Stimulated activated CD4-positive, alpha-beta T cell treated with anti-CD3 and anti-CD28 coated beads, Interleukin-4, amount 100 ng/mL, for 4 hours (primary cell): Measurements from ENCODE around the gene ANKRD28.
"Not testable (repeated sequence)": the region's sequence is repeated elsewhere in the genome, so short reads cannot be mapped to it uniquely, and the experiment has no call there.

Source experiments
- DNase-seq, 2 experiments: peaks; one replicate each; pipeline ENCODE4 v3.0.0-alpha.2; 2020

The ANKRD28 gene

DNA sequence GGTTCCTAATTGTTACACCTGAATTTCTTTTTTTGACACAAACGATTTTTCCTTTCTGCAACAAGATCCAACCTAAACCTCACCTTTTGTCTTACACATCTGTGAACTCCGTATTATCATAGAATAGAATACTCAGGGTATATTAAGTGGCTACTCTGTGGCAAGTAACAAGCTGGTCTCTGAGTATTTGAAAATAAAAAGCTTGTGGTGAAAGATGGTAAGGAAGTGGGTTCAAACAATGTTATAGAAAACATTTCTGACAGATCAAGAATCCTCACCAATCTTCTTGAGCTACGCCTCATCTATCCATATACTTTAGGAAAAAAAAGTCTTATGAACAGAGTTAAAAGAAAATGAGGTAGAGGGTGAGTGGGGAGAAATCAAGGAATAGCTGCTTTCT lies 3.5 kb upstream of the ANKRD28 start:
- DNase-seq = no peak

DNA sequence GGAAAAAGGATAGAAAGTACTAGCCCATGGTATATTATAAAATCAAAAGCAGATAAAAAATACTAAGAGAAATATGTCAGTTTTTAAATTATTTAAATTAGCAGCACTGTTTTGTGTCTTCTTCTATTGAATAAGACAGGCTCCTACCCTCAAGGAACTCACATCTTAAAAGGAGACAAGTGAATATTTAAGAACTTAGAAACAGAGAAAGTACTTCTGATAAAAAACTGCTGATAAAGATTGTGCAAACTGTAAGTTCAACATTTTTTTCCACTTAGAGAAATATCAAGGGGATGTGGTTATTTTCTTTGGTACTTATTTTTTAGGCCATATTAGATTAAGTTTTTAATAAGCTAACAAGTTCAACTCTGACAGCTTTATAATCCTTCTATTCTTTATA lies 3.0 kb upstream of the ANKRD28 start:
- no peak for DNase-seq

GRCh38 chr3:15800327-15800726 lies 2.5 kb upstream of the ANKRD28 start:
- DNase-seq = no peak

DNA sequence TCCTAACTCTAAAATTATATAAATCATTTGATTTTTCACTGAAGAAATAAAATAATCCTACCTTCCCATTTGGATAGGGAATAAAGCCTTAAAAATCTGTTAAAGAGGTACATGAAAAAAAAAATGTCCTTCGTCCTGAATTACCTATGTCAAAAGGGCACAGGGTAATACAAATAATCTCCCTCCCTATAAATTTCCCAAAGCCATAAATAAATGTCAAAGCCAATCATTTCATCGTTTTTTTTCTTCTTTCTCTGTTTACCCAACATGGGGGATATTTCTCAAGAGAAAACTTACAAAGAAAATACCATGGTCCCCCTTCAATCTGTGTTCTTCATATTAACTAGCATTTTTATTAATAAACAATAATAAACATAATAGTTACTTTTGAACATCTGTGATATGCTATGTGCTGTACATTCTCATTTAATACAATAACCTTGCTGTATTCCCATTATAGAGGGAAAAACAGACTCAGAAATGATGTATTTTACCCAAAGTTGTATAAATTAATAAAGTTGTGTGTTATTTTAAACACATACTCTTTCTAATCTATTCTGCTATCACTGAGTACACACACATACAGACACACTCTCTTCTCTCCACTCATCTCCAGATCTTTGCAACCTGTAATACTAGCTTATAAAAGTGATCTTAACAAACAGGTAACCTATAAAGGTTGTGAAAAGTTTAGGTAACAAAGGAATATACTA lies 910 bp upstream of the ANKRD28 start:
- DNase-seq = no peak

DNA sequence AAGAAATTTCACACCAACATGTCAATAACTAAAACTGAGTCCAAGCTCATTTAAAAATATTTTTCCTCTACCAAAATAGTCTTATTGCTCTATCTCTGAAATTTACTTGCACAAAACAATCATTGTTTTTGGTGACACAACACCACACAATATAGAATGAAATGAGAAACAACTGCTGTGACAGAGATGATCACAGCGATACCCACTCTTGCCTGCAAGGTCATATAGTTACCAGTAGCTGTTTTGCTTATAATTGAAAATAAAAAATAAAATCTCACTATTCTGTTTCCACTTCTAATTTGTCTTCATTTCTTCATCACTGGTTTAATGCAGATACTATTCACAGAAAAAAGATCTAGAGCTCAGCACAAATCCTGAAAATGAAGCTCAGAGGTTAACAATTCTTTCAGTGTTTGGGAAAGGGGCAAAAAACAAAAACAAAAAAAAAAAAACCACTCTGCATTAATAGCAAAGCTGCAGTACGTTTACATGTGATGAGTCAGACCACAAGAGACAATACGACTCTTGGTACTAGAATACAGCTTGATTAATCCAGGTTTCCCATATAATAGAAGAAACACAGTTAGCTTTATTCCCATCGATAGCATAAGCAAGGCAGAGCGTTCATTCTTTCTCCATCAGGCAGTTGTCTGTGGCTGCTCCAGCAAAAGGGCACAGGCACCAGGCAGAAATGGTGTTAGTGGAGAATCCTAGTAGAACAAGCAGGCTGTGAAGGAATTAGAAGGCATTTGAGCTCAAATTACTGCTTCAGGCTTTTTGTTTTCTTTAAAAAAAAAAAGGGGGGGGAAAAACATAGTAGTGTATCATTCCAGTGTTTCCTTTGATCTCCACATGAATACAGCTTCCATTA lies 773 bp downstream of the ANKRD28 start:
- DNase-seq = no peak

GRCh38 chr3:15796331-15796730 lies 1.4 kb downstream of the ANKRD28 start:
- no peak for DNase-seq

- DNase-seq = no peak
These were observed 2.0 kb downstream of the ANKRD28 start for GRCh38 chr3:15795651-15796308.

DNA sequence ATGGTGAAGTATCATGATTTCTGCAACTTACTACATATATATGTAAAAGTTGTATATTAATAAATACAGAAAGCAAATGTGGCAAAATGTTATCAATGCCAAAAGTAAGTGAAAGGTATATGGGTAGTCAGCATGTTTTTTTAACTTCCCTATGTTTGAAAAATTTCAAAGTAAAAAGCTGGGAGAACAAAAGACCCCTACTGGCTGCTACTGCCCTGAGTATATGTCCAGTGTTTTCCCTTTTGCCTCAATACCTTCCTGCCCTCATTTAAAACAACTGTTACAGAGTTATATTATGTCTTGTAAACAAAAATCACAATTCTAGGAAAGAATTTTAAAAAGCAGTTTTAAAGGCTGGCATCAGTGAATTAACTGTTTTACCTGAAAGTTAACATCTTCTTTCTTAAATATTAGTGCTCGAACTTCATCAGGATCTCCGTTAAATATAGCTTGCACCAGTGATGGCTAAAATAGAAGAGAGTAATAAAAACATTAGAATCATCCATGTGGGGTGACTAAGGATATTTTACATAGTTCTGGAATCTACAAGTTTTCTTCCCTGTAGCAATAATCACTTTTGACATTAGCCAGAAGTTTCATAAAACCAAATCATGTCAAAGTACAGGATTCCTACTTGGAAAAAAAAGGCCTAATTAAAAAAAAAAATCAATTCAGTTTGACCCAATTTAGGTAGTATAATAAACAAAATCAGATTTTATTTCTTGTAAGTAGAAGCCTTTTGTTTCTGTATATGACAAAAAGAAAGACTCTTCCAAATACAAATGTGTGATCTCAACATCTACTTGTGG lies 2.7 kb downstream of the ANKRD28 start:
- DNase-seq = no peak

- no peak for DNase-seq
These were observed 3.4 kb downstream of the ANKRD28 start for GRCh38 chr3:15794303-15794771.

DNA sequence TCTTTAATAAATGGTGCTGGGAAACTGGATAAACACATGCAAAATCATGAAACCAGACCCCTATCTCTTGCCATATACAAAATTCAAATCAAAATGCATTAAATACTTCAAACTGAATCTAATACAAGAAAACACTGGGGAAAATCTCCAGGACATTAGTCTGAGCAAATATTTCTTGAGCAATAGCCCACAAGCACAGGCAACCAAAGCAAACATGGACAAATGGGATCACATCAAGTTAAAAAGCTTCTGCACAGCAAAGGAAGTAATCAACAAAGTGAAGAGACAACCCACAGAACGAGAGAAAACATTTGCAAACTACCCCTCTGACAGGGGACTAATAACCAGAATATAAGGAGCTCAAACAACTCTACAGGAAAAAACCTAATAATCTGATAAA lies 6.3 kb downstream of the ANKRD28 start:
- DNase-seq = no peak

GRCh38 chr3:15787941-15788340 lies 9.8 kb downstream of the ANKRD28 start:
- no peak for DNase-seq

DNA sequence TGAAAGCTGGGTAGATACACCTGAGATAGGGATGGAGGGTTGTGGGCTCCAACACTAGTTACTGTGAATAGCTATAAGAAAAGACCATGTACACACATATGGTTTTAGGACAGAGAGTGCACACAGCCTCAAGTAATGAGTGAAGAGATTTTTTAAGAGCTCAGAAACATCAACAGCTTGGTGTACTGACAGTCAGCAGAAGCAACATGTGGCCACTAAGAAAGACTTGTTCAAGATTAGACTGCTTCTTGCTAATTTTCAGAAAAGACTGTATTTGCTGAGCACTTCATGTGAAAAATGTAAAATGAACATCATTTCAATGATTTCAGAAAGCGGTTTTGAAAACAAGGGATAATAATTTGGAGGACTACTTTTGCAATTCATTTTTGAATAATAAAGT lies 10.3 kb downstream of the ANKRD28 start:
- no peak for DNase-seq

DNA sequence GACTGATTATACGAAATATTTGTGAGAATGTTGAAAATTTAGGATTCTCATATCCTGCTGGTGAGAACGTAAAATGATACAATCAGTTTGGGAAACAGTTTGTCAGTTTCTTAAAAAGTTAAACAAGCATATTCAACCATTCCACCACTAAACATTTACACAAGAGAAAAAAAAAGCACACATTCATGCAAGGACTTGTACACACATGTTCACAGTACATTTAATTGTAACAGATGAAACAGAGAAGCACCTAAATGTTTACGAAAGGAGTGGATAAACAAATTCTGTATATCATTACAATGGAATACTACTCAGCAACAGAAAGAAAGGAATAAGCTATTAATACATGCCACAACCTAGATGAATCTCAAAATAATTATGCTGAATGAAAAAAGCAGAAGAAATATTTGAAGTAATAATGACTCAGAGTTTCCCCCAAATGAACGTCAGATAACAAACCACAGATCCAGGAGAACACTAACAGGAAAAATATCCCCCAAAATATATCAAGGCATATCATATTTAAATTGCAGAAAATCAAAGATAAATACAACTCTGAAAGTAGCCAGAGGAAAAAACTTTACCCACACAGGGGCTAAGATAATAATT lies 14.3 kb downstream of the ANKRD28 start:
- no peak for DNase-seq

DNA sequence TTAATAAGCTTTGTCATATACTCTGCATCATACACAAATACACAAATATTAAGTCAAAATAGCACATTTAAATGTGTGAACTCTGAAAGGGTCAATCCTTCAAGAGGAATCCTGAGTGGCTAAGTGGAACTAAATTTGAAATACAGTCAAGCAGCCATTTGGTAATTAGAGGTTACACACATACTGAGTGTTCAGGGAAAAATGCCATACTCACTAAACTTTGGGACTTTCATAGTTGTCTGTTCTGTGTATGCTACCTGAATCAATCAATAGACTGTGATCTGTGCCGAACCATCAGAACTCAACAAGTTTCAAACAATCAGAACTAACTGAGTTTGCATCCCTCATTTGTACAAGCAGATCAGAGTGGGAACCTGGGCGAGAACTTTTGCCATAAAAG lies 15.3 kb downstream of the ANKRD28 start:
- no peak for DNase-seq

- DNase-seq = no peak
These were observed 16.0 kb downstream of the ANKRD28 start for GRCh38 chr3:15781637-15782402.

DNA sequence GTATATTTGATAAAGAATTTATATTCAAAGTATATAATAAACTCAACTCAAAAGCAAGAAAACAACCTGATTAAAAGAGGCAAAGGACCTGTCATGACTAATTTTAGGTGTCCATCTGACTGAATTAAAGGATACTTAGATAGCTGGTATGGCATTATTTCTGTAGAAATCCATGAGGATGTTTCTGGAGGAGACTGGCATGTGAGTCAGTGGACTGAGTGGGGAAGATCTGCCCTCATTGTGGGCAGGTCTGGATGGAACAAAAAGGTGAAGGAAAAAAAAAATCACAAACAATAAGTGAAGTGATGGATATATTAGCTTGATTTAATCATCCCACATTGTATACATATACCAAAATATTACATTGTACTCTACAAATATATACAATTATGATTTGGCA lies 16.6 kb downstream of the ANKRD28 start:
- no peak for DNase-seq

GRCh38 chr3:15779111-15779510 lies 18.7 kb downstream of the ANKRD28 start:
- no peak for DNase-seq

- no peak for DNase-seq
These were observed 19.4 kb downstream of the ANKRD28 start for GRCh38 chr3:15778332-15778858.

DNA sequence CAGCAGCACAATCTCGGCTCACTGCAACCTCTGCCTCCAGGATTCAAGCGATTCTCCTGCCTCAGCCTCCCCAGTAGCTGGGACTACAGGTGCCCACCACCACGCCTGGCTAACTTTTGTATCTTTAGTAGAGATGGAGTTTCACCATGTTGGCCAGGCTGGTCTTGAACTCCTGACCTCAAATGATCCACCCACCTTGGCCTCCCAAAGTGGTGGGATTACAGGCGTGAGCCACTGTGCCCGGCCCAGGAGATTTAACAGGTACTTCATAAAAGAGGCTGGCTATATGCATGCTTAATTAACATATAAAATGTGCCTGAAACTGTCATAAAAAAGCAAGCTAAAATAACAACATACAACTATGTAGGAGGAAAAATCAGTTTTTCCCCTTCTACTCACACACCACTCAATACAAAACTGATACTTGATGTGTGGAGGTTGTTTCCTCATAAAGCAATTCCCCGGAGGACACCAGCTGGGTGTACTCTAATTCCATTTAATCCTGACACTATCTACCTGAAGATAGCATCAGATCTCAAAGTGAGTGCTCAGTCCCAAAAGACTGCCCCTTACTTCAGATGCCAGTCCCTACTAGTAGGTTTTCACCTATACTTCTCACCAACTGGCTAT lies 22.7 kb downstream of the ANKRD28 start:
- not testable (repeated sequence) for DNase-seq

GRCh38 chr3:15771444-15771843 lies 26.3 kb downstream of the ANKRD28 start:
- no peak for DNase-seq
